Stimulated activated CD4-positive, alpha-beta T cell treated with anti-CD3 and anti-CD28 coated beads, Interleukin-1b, Interleukin-23, amount 100 ng/mL, for 24 hours (primary cell): ENCODE measurements around the gene SEMA4D.
"Not testable (repeated sequence)": the region's sequence is repeated elsewhere in the genome, so short reads cannot be mapped to it uniquely, and the experiment has no call there.

ENCODE experiments used
- DNase-seq, 4 experiments: peaks; one replicate each; pipeline ENCODE4 v3.0.0-alpha.2; 2020; ENCODE audit warnings: low read depth in 4 of 4, low spot score in 1 of 4

The SEMA4D gene

GRCh38 chr9:89372979-89373378 lies 124.9 kb downstream of the SEMA4D start:
- DNase-seq, result no peak

- DNase-seq, result no peak
Observed at GRCh38 chr9:89372230-89372816, 125.6 kb downstream of the SEMA4D start.

GRCh38 chr9:89371791-89372190 lies 126.1 kb downstream of the SEMA4D start:
- DNase-seq, result not testable (repeated sequence)

GRCh38 chr9:89370593-89370992 lies 127.3 kb downstream of the SEMA4D start:
- no peak for DNase-seq

GRCh38 chr9:89368978-89369377 lies 128.9 kb downstream of the SEMA4D start:
- DNase-seq, result no peak

GRCh38 chr9:89368550-89368949 lies 129.4 kb downstream of the SEMA4D start:
- no peak for DNase-seq

GRCh38 chr9:89367726-89368437 lies 130.0 kb downstream of the SEMA4D start:
- DNase-seq, result no peak

- DNase-seq, result no peak
Observed at GRCh38 chr9:89367281-89367680, 130.6 kb downstream of the SEMA4D start.

- no peak for DNase-seq
Observed at GRCh38 chr9:89366711-89367110, 131.2 kb downstream of the SEMA4D start.

- no peak for DNase-seq
Observed at GRCh38 chr9:89365532-89365912, 132.4 kb downstream of the SEMA4D start.

GRCh38 chr9:89364666-89365531 lies 133.0 kb downstream of the SEMA4D start:
- DNase-seq, result no peak

GRCh38 chr9:89363921-89364665 lies 133.8 kb downstream of the SEMA4D start:
- no peak for DNase-seq

GRCh38 chr9:89363311-89363670 lies 134.6 kb downstream of the SEMA4D start:
- no peak for DNase-seq

GRCh38 chr9:89362647-89363310 lies 135.1 kb downstream of the SEMA4D start:
- no peak for DNase-seq

GRCh38 chr9:89361816-89362646 lies 135.9 kb downstream of the SEMA4D start:
- DNase-seq, result no peak

- no peak for DNase-seq
Observed at GRCh38 chr9:89361031-89361430, 136.9 kb downstream of the SEMA4D start.

GRCh38 chr9:89360465-89360864 lies 137.4 kb downstream of the SEMA4D start:
- no peak for DNase-seq

GRCh38 chr9:89359751-89360261 lies 138.1 kb downstream of the SEMA4D start:
- no peak for DNase-seq

- no peak for DNase-seq
Observed at GRCh38 chr9:89358985-89359384, 138.9 kb downstream of the SEMA4D start.
